Neuronal stem cell (in vitro differentiated cells): ENCODE results near the gene HAT1.

Source experiments
- DNase-seq: peaks from one replicate; pipeline ENCODE4 v3.0.0-alpha.2; 2013; ENCODE audit warnings: low spot score
- H2AFZ ChIP-seq: one replicate; pipeline ENCODE4 v1.6.1; 2013; ENCODE audit warnings: mild to moderate bottlenecking, low read length, inconsistent platforms
- H2AK5ac ChIP-seq: 2 replicates; pipeline ENCODE4 v1.6.1; 2013; ENCODE audit warnings: low read depth, mild to moderate bottlenecking, inconsistent platforms, low read length, moderate library complexity, mixed read lengths
- H2BK120ac ChIP-seq: 2 replicates; pipeline ENCODE4 v1.6.1; 2013; ENCODE audit warnings: low read depth, mild to moderate bottlenecking, inconsistent platforms, low read length, moderate library complexity, mixed read lengths
- H2BK12ac ChIP-seq: one replicate; pipeline ENCODE4 v1.6.1; 2013; ENCODE audit warnings: low read length, inconsistent platforms
- H2BK15ac ChIP-seq: 2 replicates; pipeline ENCODE4 v1.6.1; 2013; ENCODE audit warnings: mild to moderate bottlenecking, low read length, inconsistent platforms, mixed read lengths
- H2BK5ac ChIP-seq: one replicate; pipeline ENCODE4 v1.6.1; 2013; ENCODE audit warnings: inconsistent platforms, mild to moderate bottlenecking, low read length, moderate library complexity
- H3K14ac ChIP-seq: one replicate; pipeline ENCODE4 v1.6.1; 2013; ENCODE audit warnings: low read length, inconsistent platforms
- H3K18ac ChIP-seq: 2 replicates; pipeline ENCODE4 v1.6.1; 2013; ENCODE audit warnings: low read length, inconsistent platforms
- H3K23ac ChIP-seq: 2 replicates; pipeline ENCODE4 v1.6.1; 2013; ENCODE audit warnings: low read depth, mild to moderate bottlenecking, mixed read lengths, low read length, inconsistent platforms; ENCODE audit not compliant: poor library complexity
- H3K27ac ChIP-seq: replicated peaks from 3 replicates; pipeline ENCODE4 v1.5.1; 2013; ENCODE audit warnings: low read length, inconsistent platforms
- H3K27me3 ChIP-seq, 3 experiments: 2 replicates each; pipeline ENCODE4 v1.6.1; 2013; ENCODE audit warnings: low read length in 3 of 3, mild to moderate bottlenecking in 2 of 3, inconsistent platforms in 1 of 3, low read depth in 1 of 3, mixed read lengths in 1 of 3, moderate library complexity in 1 of 3; ENCODE audit not compliant: control insufficient read depth in 3 of 3, insufficient read depth in 3 of 3
- H3K36me3 ChIP-seq, 2 donors: replicated peaks in 1 of 2; 2 replicates each; pipeline ENCODE4 v1.6.1; 2013; ENCODE audit warnings: low read length in 2 of 2; ENCODE audit not compliant: control insufficient read depth in 2 of 2, insufficient read depth in 2 of 2
- H3K4ac ChIP-seq: 2 replicates; pipeline ENCODE4 v1.6.1; 2013; ENCODE audit warnings: inconsistent platforms, mild to moderate bottlenecking, low read length, moderate library complexity
- H3K4me1 ChIP-seq, 2 donors: 1 replicate in 1 of 2; 2 replicates in 1 of 2; pipeline ENCODE4 v1.6.1; 2013; ENCODE audit warnings: low read length in 2 of 2, low read depth in 1 of 2; ENCODE audit not compliant: control insufficient read depth in 2 of 2, insufficient read depth in 1 of 2
- H3K4me2 ChIP-seq: one replicate; pipeline ENCODE4 v1.6.1; 2013; ENCODE audit warnings: mild to moderate bottlenecking, low read length, inconsistent platforms; ENCODE audit not compliant: insufficient read depth, poor library complexity, severe bottlenecking
- H3K4me3 ChIP-seq, 2 donors: 2 replicates each; pipeline ENCODE4 v1.5.1; 2013; ENCODE audit warnings: low read length in 2 of 2, mild to moderate bottlenecking in 2 of 2, inconsistent platforms in 1 of 2, moderate library complexity in 1 of 2
- H3K79me1 ChIP-seq: one replicate; pipeline ENCODE4 v1.6.1; 2013; ENCODE audit warnings: low read depth, mild to moderate bottlenecking, inconsistent platforms, low read length, moderate library complexity
- H3K9ac ChIP-seq: one replicate; pipeline ENCODE4 v1.6.1; 2013; ENCODE audit warnings: mild to moderate bottlenecking, low read depth, low read length, inconsistent platforms; ENCODE audit not compliant: poor library complexity
- H3K9me3 ChIP-seq, 2 donors: replicated peaks in 1 of 2; 2 replicates each; pipeline versions ENCODE3 to v1.6.1; 2013; ENCODE audit warnings: low read length in 2 of 2, mild to moderate bottlenecking in 2 of 2, inconsistent platforms in 1 of 2, low read depth in 1 of 2, mixed read lengths in 1 of 2, moderate library complexity in 1 of 2; ENCODE audit not compliant: control insufficient read depth in 2 of 2, insufficient read depth in 1 of 2
- H4K8ac ChIP-seq: one replicate; pipeline ENCODE4 v1.6.1; 2013; ENCODE audit warnings: low read depth, mild to moderate bottlenecking, inconsistent platforms, low read length, moderate library complexity
- H4K91ac ChIP-seq: one replicate; pipeline ENCODE4 v1.6.1; 2013; ENCODE audit warnings: low read length, low read depth, mild to moderate bottlenecking, inconsistent platforms; ENCODE audit not compliant: poor library complexity
- WGBS, 2 donors: extraction: QIAGEN DNeasy Blood & Tissue Kit; methylation state at CpG; one replicate each; pipeline ENCODE4 v1.1.7; 2013; ENCODE audit warnings: missing lambda C conversion rate in 2 of 2, mixed read lengths in 1 of 2; ENCODE audit not compliant: insufficient read length in 2 of 2, insufficient replicate concordance in 1 of 2; ENCODE audit errors: extremely low coverage in 2 of 2; 5-methylcytosine and 5-hydroxymethylcytosine counted together

HAT1 gene

GRCh38 chr2:171965661-171966060 is 43.4 kb downstream of the HAT1 start:
- no peak overlapping the region for H2BK15ac ChIP-seq
- no peak overlapping the region for H3K9ac ChIP-seq
- no peak for DNase-seq
- no peak overlapping the region for H4K8ac ChIP-seq
- H3K4ac ChIP-seq, result no peak overlapping the region
- H3K4me1 ChIP-seq, result no peaks in the 10 kb centered on the region
- no peak overlapping the region for H3K18ac ChIP-seq
- no peaks in the 10 kb centered on the region for H3K79me1 ChIP-seq
- no peak overlapping the region for H2BK12ac ChIP-seq
- H2AFZ ChIP-seq, result no peak overlapping the region
- H3K23ac ChIP-seq, result no peak overlapping the region
- WGBS, 2 donors, result no CpG with 5 or more reads among the region's 3 CpGs
- no peaks in the 10 kb centered on the region for H3K27me3 ChIP-seq
- H3K36me3 ChIP-seq, result peaks cover 3 to 60% of the 10 kb centered on the region in 2 donors
- no peaks in the 10 kb centered on the region for H3K9me3 ChIP-seq
- no peak overlapping the region for H3K27ac ChIP-seq
- no peak overlapping the region for H3K4me2 ChIP-seq
- no peak overlapping the region for H3K4me3 ChIP-seq
- no peak overlapping the region for H2BK120ac ChIP-seq
- no peak overlapping the region for H4K91ac ChIP-seq
- no peak overlapping the region for H2BK5ac ChIP-seq
- no peak overlapping the region for H3K14ac ChIP-seq
- H2AK5ac ChIP-seq, result no peak overlapping the region

- Histone ChIP-seq H3K23ac (no peak overlapping the region), H2AFZ (no peak overlapping the region), H3K9me3 (no peaks in the 10 kb centered on the region), H3K18ac (no peak overlapping the region), H2BK120ac (no peak overlapping the region), H4K8ac (no peak overlapping the region), H3K4me1 (no peaks in the 10 kb centered on the region), H3K4ac (no peak overlapping the region), H4K91ac (no peak overlapping the region), H3K36me3 (peaks cover 4 to 66% of the 10 kb centered on the region in 2 donors), H3K14ac (no peak overlapping the region), H3K4me3 (no peak overlapping the region), H3K27me3 (no peaks in the 10 kb centered on the region), H3K79me1 (no peaks in the 10 kb centered on the region), H2BK15ac (no peak overlapping the region), H2BK5ac (no peak overlapping the region), H3K9ac (no peak overlapping the region), H3K27ac (no peak overlapping the region), H3K4me2 (no peak overlapping the region), H2BK12ac (no peak overlapping the region), H2AK5ac (no peak overlapping the region)
- WGBS, 2 donors, result no CpG with 5 or more reads among the region's 8 CpGs
- no peak for DNase-seq
Observed at GRCh38 chr2:171966235-171966634, 44.0 kb downstream of the HAT1 start.

- Histone ChIP-seq H3K4me1 (no peaks in the 10 kb centered on the region), H3K14ac (no peak overlapping the region), H2AK5ac (no peak overlapping the region), H4K8ac (no peak overlapping the region), H3K4me3 (no peak overlapping the region), H2BK5ac (no peak overlapping the region), H3K36me3 (peaks cover 5 to 70% of the 10 kb centered on the region in 2 donors), H2BK12ac (no peak overlapping the region), H3K79me1 (no peaks in the 10 kb centered on the region), H2BK15ac (no peak overlapping the region), H2BK120ac (no peak overlapping the region), H2AFZ (no peak overlapping the region), H3K27ac (no peak overlapping the region), H3K18ac (no peak overlapping the region), H3K4ac (no peak overlapping the region), H3K9ac (no peak overlapping the region), H4K91ac (no peak overlapping the region), H3K4me2 (no peak overlapping the region), H3K23ac (no peak overlapping the region), H3K9me3 (no peaks in the 10 kb centered on the region), H3K27me3 (no peaks in the 10 kb centered on the region)
- DNase-seq, result no peak
Observed at GRCh38 chr2:171966688-171967087, 44.4 kb downstream of the HAT1 start.

- no peak overlapping the region for H2BK120ac ChIP-seq
- H3K18ac ChIP-seq, result no peak overlapping the region
- H3K79me1 ChIP-seq, result no peaks in the 10 kb centered on the region
- peaks cover 0 to 2% of the 10 kb centered on the region in 2 donors for H3K4me1 ChIP-seq
- H2BK15ac ChIP-seq, result no peak overlapping the region
- H3K14ac ChIP-seq, result no peak overlapping the region
- DNase-seq, result no peak
- H3K9me3 ChIP-seq, result no peaks in the 10 kb centered on the region
- H2AK5ac ChIP-seq, result no peak overlapping the region
- no peak overlapping the region for H3K23ac ChIP-seq
- no peak overlapping the region for H2BK5ac ChIP-seq
- H3K36me3 ChIP-seq, result peaks cover 5 to 79% of the 10 kb centered on the region in 2 donors
- no peak overlapping the region for H4K8ac ChIP-seq
- no peaks in the 10 kb centered on the region for H3K27me3 ChIP-seq
- no peak overlapping the region for H4K91ac ChIP-seq
- H2BK12ac ChIP-seq, result no peak overlapping the region
- H3K4me2 ChIP-seq, result no peak overlapping the region
- no peak overlapping the region for H3K27ac ChIP-seq
- H3K4ac ChIP-seq, result no peak overlapping the region
- H2AFZ ChIP-seq, result no peak overlapping the region
- no peak overlapping the region for H3K9ac ChIP-seq
- H3K4me3 ChIP-seq, result no peak overlapping the region
Observed at GRCh38 chr2:171968509-171968908, 46.2 kb downstream of the HAT1 start.
